GM19023 (cell line): ENCODE data around the gene ABRAXAS1.

Experiments used
- ATAC-seq: cut with Tn5 transposase; IDR thresholded peaks from one replicate; pipeline ENCODE4 v1.9.1; 2021; ENCODE audit warnings: mild to moderate bottlenecking, moderate library complexity; ENCODE audit not compliant: unreplicated experiment

ABRAXAS1 gene

DNA sequence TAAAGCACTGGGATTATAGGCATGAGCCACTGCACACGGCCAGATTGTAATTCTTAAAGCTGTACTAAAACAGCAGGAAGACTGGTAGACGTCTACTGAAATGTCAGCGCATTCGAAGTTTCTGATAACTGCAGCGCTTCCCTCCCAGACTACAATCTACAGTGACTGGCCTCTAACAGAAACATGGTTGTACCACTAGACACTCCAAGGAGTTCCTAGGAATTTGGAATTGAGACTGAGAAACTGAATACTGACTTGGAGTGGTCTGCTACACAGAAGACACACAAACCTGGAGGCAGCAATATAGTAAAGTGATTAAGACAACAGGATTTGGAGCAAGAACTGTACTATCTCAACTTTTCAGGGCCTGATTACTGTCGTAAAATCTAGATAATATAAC is 30.2 kb downstream of the ABRAXAS1 start:
- no peak for ATAC-seq

DNA sequence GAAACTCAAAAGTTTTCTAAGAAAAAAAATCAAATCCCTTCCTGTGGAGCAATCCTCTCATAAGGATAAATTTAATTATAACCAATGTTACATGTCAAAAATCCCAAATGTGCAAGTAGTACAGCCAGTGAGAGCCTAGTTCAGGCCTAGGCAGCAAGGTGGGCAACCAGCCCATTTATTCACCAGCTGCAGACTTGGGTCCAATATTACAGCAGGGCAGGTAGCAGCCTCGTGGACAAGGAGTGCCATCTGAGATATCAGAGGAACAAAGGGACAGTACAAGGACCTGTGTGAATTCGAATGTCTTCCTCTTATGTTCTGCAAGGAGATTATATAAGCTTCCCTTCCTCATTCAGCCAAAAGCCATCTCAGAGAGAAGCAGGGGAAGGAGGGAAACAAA is 35.9 kb downstream of the ABRAXAS1 start:
- ATAC-seq = no peak

DNA sequence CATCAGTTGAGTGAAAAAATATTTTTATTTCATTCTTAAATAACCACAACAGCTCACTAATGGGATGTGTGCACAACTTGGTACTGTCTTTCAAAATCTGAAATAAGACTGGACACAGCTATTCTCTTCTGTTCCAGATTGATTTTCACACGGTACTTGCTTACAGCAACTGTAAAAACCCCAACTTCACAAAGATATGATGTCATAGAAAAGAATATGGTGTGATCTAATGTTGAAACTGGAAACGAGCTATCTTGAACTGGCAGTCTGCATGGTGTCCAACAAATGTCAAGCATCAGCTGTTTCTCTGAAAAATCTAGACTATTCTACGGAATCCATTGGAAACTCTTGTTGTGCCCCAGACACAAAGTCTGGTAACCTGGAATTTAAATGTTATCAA is 44.0 kb downstream of the ABRAXAS1 start:
- ATAC-seq = no peak

DNA sequence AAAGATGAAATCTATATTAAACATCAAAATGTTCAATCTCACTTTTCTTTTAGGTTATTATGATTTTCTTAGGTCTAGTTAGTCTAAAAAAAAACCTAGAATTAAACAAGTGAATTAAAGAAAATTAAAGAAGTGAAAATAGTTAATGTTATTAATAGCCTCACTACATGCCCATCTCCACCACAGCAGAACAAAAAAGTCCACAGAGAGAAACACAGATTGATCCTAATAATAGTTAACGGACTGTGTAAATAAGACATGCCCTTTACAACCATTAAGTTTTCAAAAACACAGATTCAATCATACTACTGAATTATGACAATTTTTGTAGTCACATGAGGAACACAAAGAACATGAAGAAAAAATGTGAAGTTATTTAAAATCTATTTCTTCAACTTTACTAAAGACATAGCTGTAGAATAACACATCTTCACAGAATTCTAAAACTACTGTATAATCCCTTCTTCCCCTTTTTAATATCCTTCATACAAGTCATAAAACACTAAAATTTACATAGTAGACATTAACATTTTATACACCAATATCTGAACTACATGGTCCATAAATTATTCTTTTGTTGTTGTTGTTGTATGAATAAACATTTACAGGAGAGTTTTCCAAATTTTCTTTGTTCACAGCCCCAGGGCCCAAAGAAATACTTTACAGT is 44.6 kb downstream of the ABRAXAS1 start:
- ATAC-seq = no peak

DNA sequence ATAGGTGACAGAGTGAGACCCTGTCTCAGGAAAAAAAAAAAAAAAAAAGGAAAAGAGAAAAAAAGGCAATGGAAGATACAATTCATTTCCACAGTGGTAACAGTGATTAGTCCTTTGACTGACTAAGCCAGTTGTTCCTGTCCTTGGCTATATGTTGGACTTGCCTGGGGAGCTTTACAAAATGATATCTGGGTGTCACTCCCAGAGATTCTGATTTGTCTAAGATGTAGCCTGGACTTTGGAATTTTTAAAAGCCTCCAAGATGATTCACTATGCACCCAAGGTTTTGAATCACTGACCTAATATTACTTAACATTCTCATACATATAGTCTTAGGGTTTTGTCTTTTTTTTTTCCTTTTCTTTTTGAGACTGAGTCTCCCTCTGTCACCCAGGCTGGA is 46.2 kb downstream of the ABRAXAS1 start:
- no peak for ATAC-seq

DNA sequence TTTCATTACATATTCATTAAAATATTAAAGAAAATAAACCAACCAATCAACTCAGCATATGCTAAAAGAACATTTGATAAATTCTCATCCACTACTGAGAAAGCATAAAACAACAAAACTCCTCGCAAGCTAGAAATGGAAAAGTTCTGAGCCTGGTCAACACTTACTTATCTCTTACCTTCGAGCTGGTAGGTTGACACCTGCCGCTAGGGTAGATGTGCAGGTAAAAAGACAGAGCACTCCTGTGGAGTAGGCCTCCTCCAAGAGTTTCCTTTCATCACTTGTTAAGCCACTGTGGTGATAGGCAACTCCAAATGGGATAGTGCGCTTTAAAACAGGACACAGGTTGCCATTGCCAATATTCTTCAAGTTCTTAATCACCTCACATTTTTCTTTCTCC is 48.2 kb downstream of the ABRAXAS1 start:
- ATAC-seq = no peak

DNA sequence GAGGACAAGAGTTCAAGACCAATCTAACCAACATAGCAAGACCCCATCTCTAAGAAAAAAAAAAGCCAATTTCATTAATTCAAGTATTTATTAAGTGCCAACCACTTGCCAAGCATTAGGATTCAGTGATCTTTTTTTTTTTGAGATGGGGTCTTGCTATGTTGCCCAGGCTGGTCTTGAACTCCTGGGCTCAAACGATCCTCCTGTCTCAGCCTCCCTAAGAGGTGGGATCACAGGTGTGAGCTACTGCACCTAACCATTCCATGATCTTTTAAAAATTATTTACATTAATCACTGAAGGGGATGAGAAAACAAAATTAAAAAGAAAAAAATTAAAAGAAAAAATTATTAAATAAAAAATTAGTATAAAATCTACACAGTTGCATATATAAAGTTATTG is 53.7 kb downstream of the ABRAXAS1 start:
- no peak for ATAC-seq

DNA sequence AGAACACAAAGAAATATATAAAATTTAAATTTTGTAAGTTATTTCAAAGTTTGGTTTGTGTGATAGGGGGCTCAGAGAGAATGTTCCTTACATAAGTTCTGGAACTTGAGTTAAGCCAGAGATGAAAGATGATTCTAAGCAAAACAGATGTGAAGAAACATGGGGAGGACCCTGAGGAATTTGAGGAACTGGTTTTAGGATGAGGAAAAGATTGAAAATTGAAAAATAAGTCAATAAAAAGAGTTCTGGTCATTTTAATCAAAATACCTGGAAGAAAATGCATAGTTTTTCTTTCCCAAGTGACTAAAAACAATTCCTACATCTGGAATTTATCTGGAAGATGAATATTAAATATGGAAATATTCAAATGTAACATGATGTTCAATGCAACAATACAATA is 66.7 kb downstream of the ABRAXAS1 start:
- ATAC-seq = no peak

DNA sequence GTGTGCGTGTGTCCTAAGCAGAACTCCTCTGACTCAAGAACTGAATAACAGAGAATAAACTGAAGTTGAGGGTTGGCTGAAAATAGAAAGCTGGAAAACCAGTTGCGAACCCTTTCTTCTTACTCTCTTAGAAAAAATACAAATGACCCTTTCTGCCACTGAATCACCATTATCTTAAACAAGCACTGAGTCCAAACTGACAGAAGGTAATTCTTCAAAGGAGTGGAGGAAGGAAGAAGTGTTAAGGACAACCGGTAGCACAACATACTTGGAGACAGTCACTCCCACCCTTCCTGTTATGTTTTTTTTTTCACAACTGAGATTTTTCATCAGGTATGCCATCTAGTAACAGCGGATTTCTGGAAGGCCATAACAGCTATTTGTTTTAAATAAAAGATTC is 67.3 kb downstream of the ABRAXAS1 start:
- no peak for ATAC-seq

DNA sequence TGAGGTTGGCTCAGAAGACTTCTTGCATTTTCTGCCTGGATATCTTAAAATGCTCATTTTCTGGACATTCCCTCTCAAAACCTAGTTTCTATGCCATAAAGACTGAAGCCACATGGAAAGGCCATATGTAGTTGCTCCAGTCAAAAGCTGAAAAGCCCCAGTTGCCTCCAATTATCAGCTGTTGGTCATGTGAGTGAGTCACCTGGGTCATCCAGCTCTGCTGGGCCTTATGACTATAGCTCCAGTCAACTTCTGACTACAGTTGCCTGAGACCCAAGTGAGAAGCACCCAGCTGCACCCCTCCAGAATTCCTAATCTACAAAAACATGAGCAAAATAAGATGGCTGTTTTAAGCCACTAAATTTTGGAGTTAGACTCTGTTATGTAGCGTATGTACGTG is 71.2 kb downstream of the ABRAXAS1 start:
- ATAC-seq = no peak
